ENCODE results near the gene OTOS.

The OTOS gene

DNA sequence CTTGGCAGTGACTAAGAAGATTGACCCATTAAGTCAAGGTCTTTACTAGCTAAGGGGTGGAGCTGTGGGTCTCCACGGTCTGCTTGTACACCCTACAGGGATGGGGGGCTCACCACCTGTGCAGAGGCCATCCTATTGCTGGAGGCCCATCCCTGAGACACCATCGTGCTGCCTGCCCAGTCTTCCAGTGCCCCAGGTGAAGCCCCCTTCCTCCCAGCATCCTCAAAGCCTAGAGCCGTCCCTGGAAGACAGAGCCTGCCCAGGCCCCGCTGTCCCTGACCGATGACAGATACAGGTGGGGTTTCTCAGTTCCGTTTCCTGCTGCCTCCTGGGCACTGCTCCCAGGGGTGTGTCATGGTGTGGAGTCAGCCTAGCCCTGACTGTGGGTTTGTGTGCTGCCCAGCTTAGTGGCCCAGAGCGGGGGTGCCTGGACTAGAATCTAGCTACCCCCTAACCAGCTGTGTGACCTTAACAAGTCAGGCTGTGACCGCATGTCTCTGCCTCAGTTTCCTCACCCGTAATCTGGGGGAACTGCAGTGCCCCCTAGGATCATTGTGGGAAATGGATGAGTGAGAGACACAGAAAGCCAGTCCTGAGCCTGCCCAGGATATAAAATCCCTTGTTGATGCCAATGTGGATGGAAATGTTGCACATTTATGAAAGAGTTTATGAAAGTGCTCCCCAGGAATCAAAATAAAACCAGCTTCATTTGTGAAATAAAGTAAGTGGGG, 2.0 kb downstream of the OTOS start:
- H3K27ac ChIP-seq (replicated peaks; ENCODE audit: low read length), result no peak overlapping the region
- H2AK5ac ChIP-seq (ENCODE audit: low read depth, low read length), result peak overlapping the region; percentile 93
- peak overlapping the region; percentile 53 for H2BK12ac ChIP-seq (ENCODE audit: low read length)
- peaks cover 3 to 6% of the 10 kb centered on the region in 2 donors for H3K36me3 ChIP-seq (replicated peaks in 1 of 2; ENCODE audit: control insufficient read depth in 2 of 2, insufficient read depth in 2 of 2, low read length in 2 of 2)
- WGBS, 2 donors (ENCODE audit: extremely low coverage in 2 of 2, insufficient read length in 2 of 2, insufficient replicate concordance in 1 of 2), result no CpG with 5 or more reads among the region's 9 CpGs
- peaks cover 0 to 2% of the 10 kb centered on the region in 2 donors for H3K9me3 ChIP-seq (replicated peaks in 1 of 2; ENCODE audit: control insufficient read depth in 2 of 2, insufficient read depth in 1 of 2, low read depth in 1 of 2, low read length in 2 of 2)
- peaks cover 17 to 26% of the 10 kb centered on the region in 2 donors for H3K4me1 ChIP-seq (ENCODE audit: control insufficient read depth in 2 of 2, insufficient read depth in 1 of 2, low read depth in 1 of 2, low read length in 2 of 2)
- H4K8ac ChIP-seq (ENCODE audit: low read depth, low read length), result no peak overlapping the region
- peak overlapping the region; percentile 69 for H2BK15ac ChIP-seq (ENCODE audit: low read length)
- H2AFZ ChIP-seq (ENCODE audit: low read length), result peak overlapping the region; percentile 74
- H4K91ac ChIP-seq (ENCODE audit: low read depth, low read length, poor library complexity), result no peak overlapping the region
- no peak overlapping the region for H3K4me2 ChIP-seq (ENCODE audit: insufficient read depth, low read length, poor library complexity, severe bottlenecking)
- H2BK120ac ChIP-seq (ENCODE audit: low read depth, low read length), result no peak overlapping the region
- peaks cover 0 to 20% (median 12%) of the 10 kb centered on the region in 3 experiments for H3K27me3 ChIP-seq (ENCODE audit: control insufficient read depth in 3 of 3, insufficient read depth in 3 of 3, low read depth in 1 of 3, low read length in 3 of 3)
- H3K4ac ChIP-seq (ENCODE audit: low read length), result no peak overlapping the region
- no peak overlapping the region for H3K23ac ChIP-seq (ENCODE audit: low read depth, low read length, poor library complexity)
- H3K18ac ChIP-seq (ENCODE audit: low read length), result no peak overlapping the region
- no peak overlapping the region for H2BK5ac ChIP-seq (ENCODE audit: low read length)
- no peak overlapping the region for H3K4me3 ChIP-seq (ENCODE audit: low read length in 2 of 2)
- H3K9ac ChIP-seq (ENCODE audit: low read depth, low read length, poor library complexity), result no peak overlapping the region
- no peak overlapping the region for H3K14ac ChIP-seq (ENCODE audit: low read length)
- peaks cover 18% of the 10 kb centered on the region for H3K79me1 ChIP-seq (ENCODE audit: low read depth, low read length)
- DNase-seq (ENCODE audit: low spot score), result no peak

DNA sequence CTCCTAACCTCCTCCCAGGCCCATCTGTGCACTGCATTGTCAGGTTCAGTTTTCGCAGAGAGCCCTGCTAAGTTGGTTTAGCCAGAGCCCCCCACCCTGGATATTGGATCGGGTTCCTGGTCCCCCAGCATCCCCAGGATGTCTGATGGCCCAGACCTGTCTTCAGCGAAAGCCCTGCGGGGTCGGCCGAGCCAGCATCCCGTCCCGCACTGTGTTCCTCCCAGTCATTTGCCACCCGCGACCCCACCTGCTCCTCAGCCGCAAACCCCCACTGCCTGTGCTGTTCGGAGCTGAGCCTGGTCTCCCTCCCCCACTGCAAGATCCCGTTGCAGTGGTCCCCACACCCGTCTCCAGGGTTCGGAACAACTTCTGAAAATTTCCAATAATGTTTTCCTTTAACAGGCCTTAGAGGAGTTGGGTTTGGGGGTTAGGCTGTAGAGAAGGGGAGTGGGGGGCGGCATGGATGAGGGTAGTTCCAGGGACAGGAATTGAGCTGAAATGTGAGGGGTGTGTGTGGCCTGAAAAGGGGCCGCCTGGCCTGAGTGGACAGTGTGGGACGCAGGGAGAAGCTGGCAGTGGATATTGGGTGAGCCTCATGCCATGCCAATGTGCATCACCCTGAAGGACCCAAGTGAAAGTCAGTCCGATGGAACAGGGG, 2.7 kb downstream of the OTOS start:
- no peak overlapping the region for H3K4ac ChIP-seq (ENCODE audit: low read length)
- H2BK15ac ChIP-seq (ENCODE audit: low read length), result peak overlapping the region; percentile 52
- peaks cover 6 to 13% of the 10 kb centered on the region in 2 donors for H3K36me3 ChIP-seq (replicated peaks in 1 of 2; ENCODE audit: control insufficient read depth in 2 of 2, insufficient read depth in 2 of 2, low read length in 2 of 2)
- peak overlapping the region; percentile 66 for H2BK12ac ChIP-seq (ENCODE audit: low read length)
- peak overlapping the region; percentile 93 for H2AK5ac ChIP-seq (ENCODE audit: low read depth, low read length)
- H3K4me2 ChIP-seq (ENCODE audit: insufficient read depth, low read length, poor library complexity, severe bottlenecking), result no peak overlapping the region
- H2BK120ac ChIP-seq (ENCODE audit: low read depth, low read length), result no peak overlapping the region
- no peak overlapping the region for H3K14ac ChIP-seq (ENCODE audit: low read length)
- WGBS, 2 donors (ENCODE audit: extremely low coverage in 2 of 2, insufficient read length in 2 of 2, insufficient replicate concordance in 1 of 2), result no CpG with 5 or more reads among the region's 19 CpGs
- H3K27ac ChIP-seq (replicated peaks; ENCODE audit: low read length), result no peak overlapping the region
- peaks cover 0 to 2% of the 10 kb centered on the region in 2 donors for H3K9me3 ChIP-seq (replicated peaks in 1 of 2; ENCODE audit: control insufficient read depth in 2 of 2, insufficient read depth in 1 of 2, low read depth in 1 of 2, low read length in 2 of 2)
- H2BK5ac ChIP-seq (ENCODE audit: low read length), result no peak overlapping the region
- DNase-seq (ENCODE audit: low spot score), result no peak
- H3K4me1 ChIP-seq (ENCODE audit: control insufficient read depth in 2 of 2, insufficient read depth in 1 of 2, low read depth in 1 of 2, low read length in 2 of 2), result peaks cover 17 to 26% of the 10 kb centered on the region in 2 donors
- peaks cover 18% of the 10 kb centered on the region for H3K79me1 ChIP-seq (ENCODE audit: low read depth, low read length)
- peak overlapping the region; percentile 46 for H3K18ac ChIP-seq (ENCODE audit: low read length)
- H3K9ac ChIP-seq (ENCODE audit: low read depth, low read length, poor library complexity), result no peak overlapping the region
- H4K91ac ChIP-seq (ENCODE audit: low read depth, low read length, poor library complexity), result no peak overlapping the region
- H4K8ac ChIP-seq (ENCODE audit: low read depth, low read length), result no peak overlapping the region
- H2AFZ ChIP-seq (ENCODE audit: low read length), result peak overlapping the region; percentile 99
- peaks cover 0 to 15% (median 12%) of the 10 kb centered on the region in 3 experiments for H3K27me3 ChIP-seq (ENCODE audit: control insufficient read depth in 3 of 3, insufficient read depth in 3 of 3, low read depth in 1 of 3, low read length in 3 of 3)
- H3K4me3 ChIP-seq (ENCODE audit: low read length in 2 of 2), result no peak overlapping the region
- peak overlapping the region; percentile 8 for H3K23ac ChIP-seq (ENCODE audit: low read depth, low read length, poor library complexity)

DNA sequence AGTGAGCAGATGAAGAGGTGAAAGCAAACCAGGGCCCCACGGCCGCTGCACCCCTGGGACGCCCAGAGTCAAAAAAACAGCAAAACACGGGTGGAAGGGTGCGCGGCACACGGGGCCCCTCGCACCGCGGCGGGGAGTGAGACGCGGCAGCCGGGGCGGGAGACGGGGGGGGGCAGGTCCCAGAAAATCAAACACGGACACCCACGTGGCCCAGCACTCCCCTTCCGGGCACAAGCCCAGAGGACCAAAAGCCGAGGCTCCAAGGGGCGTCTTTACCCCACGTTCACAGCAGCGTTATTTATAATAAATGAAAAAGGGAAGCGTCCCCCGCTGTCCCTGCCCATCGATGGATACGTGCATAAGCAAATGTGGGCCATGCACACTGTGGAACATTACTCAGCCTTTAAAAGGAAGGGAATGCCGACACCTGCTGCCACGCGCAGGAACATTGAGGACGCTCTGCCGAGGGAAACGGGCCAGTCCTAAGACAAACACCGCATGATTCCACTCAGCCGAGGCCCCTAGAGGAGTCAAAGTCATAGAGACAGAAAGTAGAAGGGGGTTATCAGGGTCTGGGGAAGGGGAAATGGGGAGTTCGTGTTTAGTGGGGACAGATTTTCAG, 3.7 kb downstream of the OTOS start:
- DNase-seq (ENCODE audit: low spot score), result no peak
- Histone ChIP-seq H3K36me3 (replicated peaks in 1 of 2; ENCODE audit: control insufficient read depth in 2 of 2, insufficient read depth in 2 of 2, low read length in 2 of 2) (peaks cover 16 to 22% of the 10 kb centered on the region in 2 donors), H3K14ac (ENCODE audit: low read length) (no peak overlapping the region), H2BK12ac (ENCODE audit: low read length) (no peak overlapping the region), H3K9me3 (replicated peaks in 1 of 2; ENCODE audit: control insufficient read depth in 2 of 2, insufficient read depth in 1 of 2, low read depth in 1 of 2, low read length in 2 of 2) (peaks cover 0 to 2% of the 10 kb centered on the region in 2 donors), H2AFZ (ENCODE audit: low read length) (peak overlapping the region; percentile 99), H3K23ac (ENCODE audit: low read depth, low read length, poor library complexity) (no peak overlapping the region), H3K4me3 (ENCODE audit: low read length in 2 of 2) (peak overlapping the region; percentile 78 to 90), H4K8ac (ENCODE audit: low read depth, low read length) (no peak overlapping the region), H3K79me1 (ENCODE audit: low read depth, low read length) (peaks cover 18% of the 10 kb centered on the region), H3K27me3 (ENCODE audit: control insufficient read depth in 3 of 3, insufficient read depth in 3 of 3, low read depth in 1 of 3, low read length in 3 of 3) (peaks cover 0 to 12% (median 12%) of the 10 kb centered on the region in 3 experiments), H4K91ac (ENCODE audit: low read depth, low read length, poor library complexity) (no peak overlapping the region), H3K4me2 (ENCODE audit: insufficient read depth, low read length, poor library complexity, severe bottlenecking) (peak overlapping the region; percentile 88), H3K4me1 (ENCODE audit: control insufficient read depth in 2 of 2, insufficient read depth in 1 of 2, low read depth in 1 of 2, low read length in 2 of 2) (peaks cover 17 to 26% of the 10 kb centered on the region in 2 donors), H2BK120ac (ENCODE audit: low read depth, low read length) (peak overlapping the region; percentile 57), H2AK5ac (ENCODE audit: low read depth, low read length) (peak overlapping the region; percentile 82), H3K27ac (replicated peaks; ENCODE audit: low read length) (no peak overlapping the region), H3K18ac (ENCODE audit: low read length) (peak overlapping the region; percentile 91), H3K9ac (ENCODE audit: low read depth, low read length, poor library complexity) (no peak overlapping the region), H2BK5ac (ENCODE audit: low read length) (peak overlapping the region; percentile 72), H3K4ac (ENCODE audit: low read length) (no peak overlapping the region), H2BK15ac (ENCODE audit: low read length) (peak overlapping the region; percentile 84)
- WGBS, 2 donors (ENCODE audit: extremely low coverage in 2 of 2, insufficient read length in 2 of 2, insufficient replicate concordance in 1 of 2), result no CpG with 5 or more reads among the region's 36 CpGs

Measured in neuronal stem cell (in vitro differentiated cells).